Gastrocnemius medialis (tissue), 4 donors: Measurements from ENCODE around the gene DCN. TPM values are rescaled to one million over a fixed set of nuclear protein-coding genes. Genes with fewer than 3 reads are reported as not detected.

Experiments used
- ATAC-seq, 2 donors: fragments of 150-250 bp; one replicate each; pipeline ENCODE4 v1.9.1; 2016
- DNase-seq, 2 donors: peaks; one replicate each; pipeline ENCODE4 v3.0.0-alpha.2; 2019
- H3K27ac ChIP-seq, 4 donors: fragments of 200-600 bp; sonication (generic); 1 replicate in 1 of 4; 2 replicates in 3 of 4; pipeline ENCODE4 v1.5.1; 2016 to 2018; ENCODE audit warnings: mild to moderate bottlenecking in 2 of 4, moderate library complexity in 1 of 4
- H3K27me3 ChIP-seq, 3 donors: fragments of 200-600 bp; sonication (generic) in 2 of 3; 1 replicate in 1 of 3; 2 replicates in 2 of 3; pipeline versions ENCODE4 v1.5.1 to v1.6.0; 2016 to 2019; ENCODE audit warnings: mild to moderate bottlenecking in 1 of 3, moderate library complexity in 1 of 3
- H3K36me3 ChIP-seq, 2 donors: fragments of 200-600 bp; sonication (generic) in 1 of 2; one replicate each; pipeline ENCODE4 v1.5.1; 2017 to 2018
- H3K4me1 ChIP-seq, 2 donors: fragments of 200-600 bp; sonication (generic) in 1 of 2; one replicate each; pipeline ENCODE4 v1.5.1; 2016 to 2017; ENCODE audit warnings: mild to moderate bottlenecking in 2 of 2
- H3K4me3 ChIP-seq, 4 donors: fragments of 200-600 bp; sonication (generic) in 3 of 4; 1 replicate in 1 of 4; 2 replicates in 3 of 4; pipeline ENCODE4 v1.5.1; 2016 to 2019; ENCODE audit warnings: mild to moderate bottlenecking in 2 of 4
- H3K9me3 ChIP-seq, 3 donors: fragments of 200-600 bp; sonication (generic) in 2 of 3; 1 replicate in 1 of 3; 2 replicates in 2 of 3; pipeline ENCODE4 v1.5.1; 2016 to 2019
- POLR2A ChIP-seq, 2 donors: fragments of 450-650 bp; IDR thresholded peaks; one replicate each; pipeline ENCODE4 v1.6.1; 2017; ENCODE audit warnings: antibody characterized with exemption in 2 of 2, mild to moderate bottlenecking in 2 of 2, moderate library complexity in 2 of 2
- in situ Hi-C, 4 donors: fragments of 200-750 bp; cut with MboI; loops; one replicate each; pipeline versions ENCODE4 v1.15.0 to v1.8.0; 2017; ENCODE audit warnings: low sequenced_read_pairs in 4 of 4
- intact Hi-C: fragments of 100-400 bp; cut with DNase I; formaldehyde crosslinking; loops from one replicate; pipeline ENCODE4 v1.15.1; 2023; ENCODE audit warnings: low total_unique reads
- total RNA-seq, 4 donors: library from RNA; depleted of rRNA; stranded (reverse); fragments of >200 nt; gene quantifications; one replicate each; pipeline versions ENCODE4 v1.1.0 to v1.2.3, GENCODE V29; 2016
- TF ChIP-seq, protein P1 (sequence below), 5 experiments: fragments of 450-650 bp in 3 of 5; fragments of 200-600 bp in 2 of 5; sonication (generic) in 2 of 5; IDR thresholded peaks in 4 of 5; conservative IDR thresholded peaks in 1 of 5; 1 replicate in 4 of 5; 2 replicates in 1 of 5; pipeline ENCODE4 v1.5.1; 2016 to 2019; ENCODE audit warnings: antibody characterized with exemption in 5 of 5, mild to moderate bottlenecking in 3 of 5, moderate library complexity in 3 of 5

DCN gene, protein sequence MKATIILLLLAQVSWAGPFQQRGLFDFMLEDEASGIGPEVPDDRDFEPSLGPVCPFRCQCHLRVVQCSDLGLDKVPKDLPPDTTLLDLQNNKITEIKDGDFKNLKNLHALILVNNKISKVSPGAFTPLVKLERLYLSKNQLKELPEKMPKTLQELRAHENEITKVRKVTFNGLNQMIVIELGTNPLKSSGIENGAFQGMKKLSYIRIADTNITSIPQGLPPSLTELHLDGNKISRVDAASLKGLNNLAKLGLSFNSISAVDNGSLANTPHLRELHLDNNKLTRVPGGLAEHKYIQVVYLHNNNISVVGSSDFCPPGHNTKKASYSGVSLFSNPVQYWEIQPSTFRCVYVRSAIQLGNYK
- total RNA-seq: 100 to 1,000 TPM; 346 to 674 (median 611) TPM

DNA sequence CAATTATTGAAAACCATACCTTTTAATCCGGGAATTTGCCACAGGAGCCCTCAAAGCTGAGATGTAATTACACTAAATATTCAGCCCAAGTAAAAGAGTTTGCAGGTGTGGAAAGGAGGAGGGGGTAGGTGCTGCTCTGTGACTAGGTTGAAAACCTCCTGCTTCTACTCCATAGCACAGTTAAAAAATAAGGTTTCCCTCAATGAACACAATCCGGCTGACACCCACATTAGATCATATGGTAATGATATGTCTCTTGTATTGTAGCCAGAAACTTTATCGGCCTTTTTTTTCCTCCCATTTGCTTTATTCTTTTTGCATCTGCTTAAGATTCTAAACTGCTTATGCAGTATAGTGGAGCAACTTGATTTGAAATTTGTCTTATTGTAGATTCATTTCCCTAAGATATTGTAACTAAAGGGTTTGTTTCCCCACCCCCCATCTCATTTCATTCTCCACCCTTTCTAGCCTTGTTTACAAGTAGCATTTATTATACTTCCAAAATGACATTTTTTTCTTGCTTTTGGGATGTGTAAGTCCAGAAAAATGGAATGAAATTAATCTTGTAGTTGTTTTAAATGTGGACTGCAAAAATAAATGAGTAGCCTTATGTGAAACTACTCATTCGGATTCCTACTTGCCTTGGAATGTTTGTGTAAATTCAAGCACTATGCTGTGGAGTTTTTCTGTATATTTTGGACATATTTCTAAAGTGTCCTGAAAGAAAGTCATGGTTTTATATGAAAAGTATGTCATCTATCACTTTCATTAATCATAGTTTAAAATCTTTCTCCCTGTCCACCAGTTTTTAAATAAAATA lies at the start of gene DCN:
DCN (minus strand) TSS at position 182 of the 820 bp plus-strand sequence. CDS start 4,265 bp downstream, outside the sequence.
- Histone ChIP-seq H3K27ac (peak within 1 kb of the TSS; percentile 40 to 69 (median 46)), H3K27me3 (no peaks in the 10 kb centered on the region), H3K9me3 (no peaks in the 10 kb centered on the region), H3K36me3 (no peaks in the 10 kb centered on the region), H3K4me3 (peak within 1 kb of the TSS in 3 of 4 donors; percentile 12 to 44 (median 44)), H3K4me1 (no peaks in the 10 kb centered on the region)
- TF ChIP-seq, protein P1, sequence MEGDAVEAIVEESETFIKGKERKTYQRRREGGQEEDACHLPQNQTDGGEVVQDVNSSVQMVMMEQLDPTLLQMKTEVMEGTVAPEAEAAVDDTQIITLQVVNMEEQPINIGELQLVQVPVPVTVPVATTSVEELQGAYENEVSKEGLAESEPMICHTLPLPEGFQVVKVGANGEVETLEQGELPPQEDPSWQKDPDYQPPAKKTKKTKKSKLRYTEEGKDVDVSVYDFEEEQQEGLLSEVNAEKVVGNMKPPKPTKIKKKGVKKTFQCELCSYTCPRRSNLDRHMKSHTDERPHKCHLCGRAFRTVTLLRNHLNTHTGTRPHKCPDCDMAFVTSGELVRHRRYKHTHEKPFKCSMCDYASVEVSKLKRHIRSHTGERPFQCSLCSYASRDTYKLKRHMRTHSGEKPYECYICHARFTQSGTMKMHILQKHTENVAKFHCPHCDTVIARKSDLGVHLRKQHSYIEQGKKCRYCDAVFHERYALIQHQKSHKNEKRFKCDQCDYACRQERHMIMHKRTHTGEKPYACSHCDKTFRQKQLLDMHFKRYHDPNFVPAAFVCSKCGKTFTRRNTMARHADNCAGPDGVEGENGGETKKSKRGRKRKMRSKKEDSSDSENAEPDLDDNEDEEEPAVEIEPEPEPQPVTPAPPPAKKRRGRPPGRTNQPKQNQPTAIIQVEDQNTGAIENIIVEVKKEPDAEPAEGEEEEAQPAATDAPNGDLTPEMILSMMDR (IDR thresholded peaks at IDR 0.05 in 4 of 5, conservative IDR thresholded peaks at IDR 0.05 in 1 of 5): no peak
- peak; percentile 22 to 51 for TF ChIP-seq POLR2A (IDR thresholded peaks at IDR 0.05)
- ATAC-seq: no peak
- intact Hi-C loops: loop anchor here (5.0 kb wide), 1 partner anchor 34 kb away; no protein-coding TSS in a partner anchor
- in situ Hi-C loops: loop anchor here in 2 of 4 donors (10.0 kb wide), 1 partner anchor 142 kb away; no protein-coding TSS in a partner anchor
- DNase-seq: no peak

DNA sequence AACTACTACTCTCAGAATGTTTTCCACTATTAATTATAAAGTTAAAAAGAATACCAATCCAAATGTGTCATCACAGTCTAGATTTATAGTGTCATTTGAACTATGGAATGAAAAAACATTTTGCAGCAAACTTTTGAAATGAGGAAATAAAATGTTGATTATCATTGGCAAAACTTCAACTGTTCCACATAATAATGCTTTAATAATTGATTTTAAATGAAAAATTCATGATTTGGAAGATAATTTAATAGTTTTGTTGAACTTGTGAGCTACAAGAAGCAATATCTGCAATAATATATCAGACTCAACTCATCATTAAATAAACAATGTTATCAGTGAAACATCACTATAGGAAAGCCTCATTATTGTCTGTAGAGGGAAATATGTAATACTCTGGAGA lies 48.2 kb upstream of the DCN start:
- Histone ChIP-seq H3K4me3 (no peak overlapping the region), H3K4me1 (no peaks in the 10 kb centered on the region), H3K36me3 (no peaks in the 10 kb centered on the region), H3K9me3 (no peaks in the 10 kb centered on the region), H3K27ac (no peak overlapping the region), H3K27me3 (no peaks in the 10 kb centered on the region)
- DNase-seq (no peak), ATAC-seq (no peak)
- in situ Hi-C loops (no loop called here), intact Hi-C loops (no loop called here)
- no peak for TF ChIP-seq POLR2A (IDR thresholded peaks at IDR 0.05)
- TF ChIP-seq, protein P1 (IDR thresholded peaks at IDR 0.05 in 4 of 5, conservative IDR thresholded peaks at IDR 0.05 in 1 of 5): no peak

DNA sequence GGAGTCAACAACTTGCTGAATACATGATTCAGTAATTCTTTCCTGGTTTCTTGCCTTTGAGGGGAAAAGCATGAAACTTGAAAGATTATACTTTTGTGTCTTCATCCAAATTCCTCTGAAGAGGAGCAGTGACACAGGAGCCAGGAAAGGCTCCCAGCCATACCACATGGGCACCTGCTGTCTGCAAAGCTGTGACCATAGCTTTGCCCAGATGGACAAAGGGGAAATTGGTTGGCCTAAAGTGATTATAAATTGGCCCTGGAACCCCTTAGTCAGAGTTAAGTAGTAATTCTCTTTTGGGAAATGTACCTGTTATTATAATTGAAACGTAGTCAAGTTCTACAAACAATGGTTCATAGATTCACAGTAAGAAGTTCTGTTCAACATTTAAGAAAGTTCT lies 44.3 kb upstream of the DCN start:
- TF ChIP-seq, protein P1 (IDR thresholded peaks at IDR 0.05 in 4 of 5, conservative IDR thresholded peaks at IDR 0.05 in 1 of 5): no peak
- no peak for TF ChIP-seq POLR2A (IDR thresholded peaks at IDR 0.05)
- H3K27ac ChIP-seq: no peak overlapping the region
- H3K36me3 ChIP-seq: no peaks in the 10 kb centered on the region
- no peaks in the 10 kb centered on the region for H3K9me3 ChIP-seq
- H3K4me1 ChIP-seq: no peaks in the 10 kb centered on the region
- H3K27me3 ChIP-seq: no peaks in the 10 kb centered on the region
- in situ Hi-C loops (no loop called here), intact Hi-C loops (no loop called here)
- H3K4me3 ChIP-seq: no peak overlapping the region
- no peak for DNase-seq
- ATAC-seq: no peak

DNA sequence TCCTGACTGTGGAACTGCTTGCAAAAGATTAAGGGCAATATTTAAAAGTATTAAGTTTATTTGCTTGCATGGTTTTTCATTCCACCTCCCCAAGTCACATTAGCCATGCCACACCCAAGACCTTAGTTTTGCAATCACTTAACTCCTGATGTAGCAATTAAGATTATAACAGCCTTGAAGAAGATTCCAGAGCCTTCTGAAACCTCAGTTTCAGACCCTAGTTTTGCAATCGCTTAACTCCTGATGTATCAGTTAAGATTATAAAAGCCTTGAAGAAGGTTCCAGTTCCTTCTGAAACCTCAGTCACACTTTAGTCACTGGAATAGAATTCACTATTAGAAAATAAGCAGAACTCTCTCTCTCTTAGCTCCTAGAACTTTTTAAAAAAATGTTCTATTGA lies 42.7 kb upstream of the DCN start:
- TF ChIP-seq, protein P1 (IDR thresholded peaks at IDR 0.05 in 4 of 5, conservative IDR thresholded peaks at IDR 0.05 in 1 of 5): no peak
- TF ChIP-seq POLR2A (IDR thresholded peaks at IDR 0.05): no peak
- Histone ChIP-seq H3K4me3 (no peak overlapping the region), H3K27ac (peak overlapping the region in 3 of 4 donors; percentile 25 to 47 (median 29)), H3K27me3 (no peaks in the 10 kb centered on the region), H3K9me3 (no peaks in the 10 kb centered on the region), H3K36me3 (no peaks in the 10 kb centered on the region), H3K4me1 (no peaks in the 10 kb centered on the region)
- DNase-seq (no peak), ATAC-seq (peak; percentile 64 to 87)
- in situ Hi-C loops: no loop called here
- intact Hi-C loops: no loop called here
